Endothelial cell of umbilical vein (primary cell): ENCODE measurements around the gene PHF12. TPM values are rescaled to one million over a fixed set of nuclear protein-coding genes. Genes with fewer than 3 reads are reported as not detected.

ENCODE experiments used
- BruUV-seq: library from RNA; stranded (reverse); fragments of 400-500 nt; replicated peaks from 2 replicates; lab custom pipeline; 2021; lab: Mats Ljungman, UMichigan
- CTCF ChIA-PET: fragments of 300-600, 350-600 bp; sonication (Branson Sonifier 250); formaldehyde crosslinking; loops from one replicate; lab custom pipeline; 2021; ENCODE audit warnings: antibody characterized with exemption, inconsistent platforms; lab: Charles Lee
- POLR2A ChIA-PET: fragments of 300-600, 350-600 bp; sonication (Branson Sonifier 250); formaldehyde crosslinking; loops from one replicate; lab custom pipeline; 2021; ENCODE audit warnings: antibody characterized with exemption, inconsistent platforms; lab: Charles Lee
- DNase-seq: peaks from one replicate; pipeline ENCODE4 v3.0.0-alpha.2; 2011; ENCODE audit warnings: low read depth, low spot score
- FAIRE-seq: peaks from 2 replicates; lab custom pipeline; 2011; peaks lifted over from hg19 to GRCh38; lab: Jason Lieb, UNC
- H2AFZ ChIP-seq: 2 replicates; pipeline ENCODE4 v1.6.0; 2012; ENCODE audit warnings: low read depth, low read length, control low read depth, inconsistent platforms
- H3K27ac ChIP-seq: 2 replicates; pipeline ENCODE4 v1.5.1; 2011; ENCODE audit warnings: low read depth, mild to moderate bottlenecking, control low read depth, low read length, moderate library complexity; ENCODE audit not compliant: insufficient read depth
- H3K27me3 ChIP-seq, 2 experiments: 2 replicates each; pipeline versions ENCODE4 v1.6.0 to v1.6.1; 2011; ENCODE audit warnings: low read length in 2 of 2, mixed read lengths in 1 of 2; ENCODE audit not compliant: control insufficient read depth in 2 of 2, insufficient read depth in 2 of 2
- H3K36me3 ChIP-seq, 2 experiments: 2 replicates in 1 of 2; 3 replicates in 1 of 2; pipeline ENCODE4 v1.5.1; 2011; ENCODE audit warnings: low read length in 2 of 2, mild to moderate bottlenecking in 1 of 2, moderate library complexity in 1 of 2; ENCODE audit not compliant: control insufficient read depth in 2 of 2, insufficient read depth in 2 of 2; ENCODE audit errors: extremely low read depth in 1 of 2
- H3K4me1 ChIP-seq: 3 replicates; pipeline ENCODE4 v1.5.1; 2011; ENCODE audit warnings: mild to moderate bottlenecking, low read length; ENCODE audit not compliant: control insufficient read depth, insufficient read depth; ENCODE audit errors: extremely low read depth
- H3K4me2 ChIP-seq: 2 replicates; pipeline ENCODE4 v1.6.1; 2011; ENCODE audit warnings: low read length, control low read depth, mixed read lengths; ENCODE audit not compliant: insufficient read depth
- H3K4me3 ChIP-seq, 3 experiments: fragments of 200-600 bp in 1 of 3; sonication (generic), shearing (Covaris generic) in 1 of 3; replicated peaks in 1 of 3; 2 replicates each; pipeline ENCODE4 v1.5.1; 2011 to 2016; ENCODE audit warnings: control low read depth in 3 of 3, low read length in 3 of 3, mild to moderate bottlenecking in 2 of 3, inconsistent platforms in 1 of 3, low read depth in 1 of 3, moderate library complexity in 1 of 3; ENCODE audit not compliant: insufficient read depth in 1 of 3
- H3K79me2 ChIP-seq: 2 replicates; pipeline ENCODE4 v1.6.0; 2012; ENCODE audit warnings: low read length, inconsistent platforms; ENCODE audit not compliant: control insufficient read depth, insufficient read depth
- H3K9ac ChIP-seq: replicated peaks from 2 replicates; pipeline ENCODE3; 2011; ENCODE audit warnings: low read length, control low read depth; ENCODE audit not compliant: insufficient read depth; ENCODE audit errors: extremely low read depth
- H3K9me1 ChIP-seq: replicated peaks from 3 replicates; pipeline ENCODE4 v1.6.0; 2011; ENCODE audit warnings: mild to moderate bottlenecking, low read length; ENCODE audit not compliant: control insufficient read depth, insufficient read depth; ENCODE audit errors: extremely low read depth
- H3K9me3 ChIP-seq: replicated peaks from 2 replicates; pipeline ENCODE4 v1.5.1; 2012; ENCODE audit warnings: low read length, inconsistent platforms; ENCODE audit not compliant: control insufficient read depth, insufficient read depth
- H4K20me1 ChIP-seq: replicated peaks from 2 replicates; pipeline ENCODE3; 2011; ENCODE audit warnings: mild to moderate bottlenecking, low read length; ENCODE audit not compliant: control insufficient read depth, insufficient read depth; ENCODE audit errors: extremely low read depth
- EZH2 ChIP-seq: IDR thresholded peaks from 2 replicates; pipeline ENCODE4 v1.6.1; 2012; ENCODE audit warnings: borderline replicate concordance, low read depth, mild to moderate bottlenecking, moderate library complexity, low read length, inconsistent platforms; ENCODE audit not compliant: severe bottlenecking
- FOS ChIP-seq: IDR thresholded peaks from 2 replicates; pipeline ENCODE4 v1.6.1; 2011; ENCODE audit warnings: mild to moderate bottlenecking, low read length, moderate library complexity, borderline replicate concordance; ENCODE audit not compliant: insufficient read depth
- GATA2 ChIP-seq: IDR thresholded peaks from 2 replicates; pipeline ENCODE4 v1.7.0; 2011; ENCODE audit warnings: low read depth, mild to moderate bottlenecking, moderate library complexity, mixed read lengths, low read length; ENCODE audit not compliant: insufficient read length, insufficient read depth
- JUN ChIP-seq: IDR thresholded peaks from 2 replicates; pipeline ENCODE4 v1.6.1; 2011; ENCODE audit warnings: borderline replicate concordance, low read depth; ENCODE audit not compliant: insufficient read length, insufficient read depth
- MAX ChIP-seq: IDR thresholded peaks from 2 replicates; pipeline ENCODE4 v1.6.1; 2011; ENCODE audit not compliant: insufficient read depth, insufficient read length
- MYC ChIP-seq: IDR thresholded peaks from one replicate; pipeline ENCODE4 v1.6.1; 2011; ENCODE audit warnings: mild to moderate bottlenecking, low read depth, low read length
- POLR2A ChIP-seq: IDR thresholded peaks from 2 replicates; pipeline ENCODE4 v1.6.1; 2012; ENCODE audit warnings: low read depth, mild to moderate bottlenecking, control low read depth, low read length
- POLR2AphosphoS5 ChIP-seq: IDR thresholded peaks from 2 replicates; pipeline ENCODE4 v1.6.1; 2012; ENCODE audit warnings: low read depth, mild to moderate bottlenecking, control low read depth, low read length, moderate library complexity; ENCODE audit not compliant: insufficient read depth
- dilution Hi-C: fragments of 300-500 bp; cut with MboI; formaldehyde crosslinking; loops from one replicate; pipeline ENCODE4 v1.15.0; 2019; ENCODE audit warnings: low sequenced_read_pairs; ENCODE audit not compliant: extremely low pct_ligation_motif_present
- intact Hi-C: fragments of 100-400 bp; cut with micrococcal nuclease; formaldehyde crosslinking; loops from one replicate; pipeline ENCODE4 v1.10.0; 2022
- polyA plus RNA-seq, 4 experiments: library from polyadenylated mRNA; depleted of rRNA in 3 of 4; stranded (reverse) in 3 of 4; unstranded in 1 of 4; fragments of >200 nt; gene quantifications; 2 replicates each; pipeline versions ENCODE4 v1.2.1 to v1.2.3, GENCODE V29; 2011 to 2012; ENCODE audit warnings: missing spikeins in 1 of 4
- total RNA-seq: library from RNA; stranded (reverse); gene quantifications from 2 replicates; pipeline ENCODE4 v1.2.3, GENCODE V29; 2021
- TF ChIP-seq, protein P1 (sequence below), 2 donors: IDR thresholded peaks; 1 replicate in 1 of 2; 2 replicates in 1 of 2; pipeline ENCODE4 v1.5.1; 2011; ENCODE audit warnings: low read length in 2 of 2, mild to moderate bottlenecking in 2 of 2, moderate library complexity in 2 of 2, control low read depth in 1 of 2, inconsistent platforms in 1 of 2, low read depth in 1 of 2; ENCODE audit not compliant: insufficient read depth in 1 of 2; ENCODE audit errors: extremely low read depth in 1 of 2

Gene PHF12
- total and polyA plus RNA-seq, 2 donors (not counting 3 experiments of a cell fraction or from before 2014, with no cell fraction given) = 26.6 to 44.2 TPM

GRCh38 chr17:28928061-28928460, 23.3 kb downstream of the PHF12 start:
- Histone ChIP-seq H2AFZ (no peak overlapping the region), H3K9ac (no peak overlapping the region), H3K36me3 (peaks cover 0 to 7% of the 10 kb centered on the region in 2 experiments), H3K4me3 (no peak overlapping the region), H3K4me2 (no peak overlapping the region), H3K79me2 (peaks cover 42% of the 10 kb centered on the region), H3K4me1 (peaks cover 22% of the 10 kb centered on the region), H3K9me1 (no peaks in the 10 kb centered on the region), H3K9me3 (no peaks in the 10 kb centered on the region), H4K20me1 (peaks cover 2% of the 10 kb centered on the region), H3K27ac (no peak overlapping the region), H3K27me3 (no peaks in the 10 kb centered on the region)
- DNase-seq = no peak
- POLR2A ChIA-PET = no interaction called here
- no peak for FAIRE-seq
- dilution Hi-C loops (no loop called here), intact Hi-C loops (no loop called here)
- CTCF ChIA-PET = interaction anchor here (1.1 to 5.3 kb wide), 3 partner anchors 12 to 196 kb away, joined by 3 to 28 read pairs (median 16); no protein-coding TSS in a partner anchor
- TF ChIP-seq MAX (no peak), FOS (peak; percentile 43)
- no TSS peak for BruUV-seq

DNA sequence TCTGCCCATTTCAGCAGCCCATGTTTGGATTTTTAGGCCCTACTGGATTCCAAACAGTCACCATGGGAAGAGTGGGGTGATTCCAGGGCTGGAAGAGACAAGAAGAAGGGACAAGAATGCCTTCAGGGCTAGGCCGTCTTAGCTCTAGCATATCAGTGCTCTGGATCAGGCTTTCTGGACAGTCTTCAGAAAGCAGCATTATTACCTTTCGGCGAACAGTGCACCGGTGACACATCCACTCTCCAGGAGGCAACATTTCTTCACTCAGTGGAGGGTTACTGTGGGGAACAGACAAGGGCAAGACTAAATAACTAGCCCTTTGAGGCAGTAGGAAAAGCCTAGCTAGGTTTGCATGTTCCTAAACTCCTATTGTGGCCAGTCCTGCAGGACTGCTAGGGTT, 24.5 kb downstream of the PHF12 start:
- no peak overlapping the region for H3K4me2 ChIP-seq
- H2AFZ ChIP-seq = no peak overlapping the region
- FAIRE-seq = no peak
- no peaks in the 10 kb centered on the region for H3K9me3 ChIP-seq
- peak overlapping the region; percentile 89 for H3K27ac ChIP-seq
- intact Hi-C loops (loop anchor here (1.0 kb wide), 1 partner anchor 23 kb away; no protein-coding TSS in a partner anchor), dilution Hi-C loops (no loop called here)
- peaks cover 37% of the 10 kb centered on the region for H3K79me2 ChIP-seq
- no peak for TF ChIP-seq MAX
- TF ChIP-seq, protein P1, sequence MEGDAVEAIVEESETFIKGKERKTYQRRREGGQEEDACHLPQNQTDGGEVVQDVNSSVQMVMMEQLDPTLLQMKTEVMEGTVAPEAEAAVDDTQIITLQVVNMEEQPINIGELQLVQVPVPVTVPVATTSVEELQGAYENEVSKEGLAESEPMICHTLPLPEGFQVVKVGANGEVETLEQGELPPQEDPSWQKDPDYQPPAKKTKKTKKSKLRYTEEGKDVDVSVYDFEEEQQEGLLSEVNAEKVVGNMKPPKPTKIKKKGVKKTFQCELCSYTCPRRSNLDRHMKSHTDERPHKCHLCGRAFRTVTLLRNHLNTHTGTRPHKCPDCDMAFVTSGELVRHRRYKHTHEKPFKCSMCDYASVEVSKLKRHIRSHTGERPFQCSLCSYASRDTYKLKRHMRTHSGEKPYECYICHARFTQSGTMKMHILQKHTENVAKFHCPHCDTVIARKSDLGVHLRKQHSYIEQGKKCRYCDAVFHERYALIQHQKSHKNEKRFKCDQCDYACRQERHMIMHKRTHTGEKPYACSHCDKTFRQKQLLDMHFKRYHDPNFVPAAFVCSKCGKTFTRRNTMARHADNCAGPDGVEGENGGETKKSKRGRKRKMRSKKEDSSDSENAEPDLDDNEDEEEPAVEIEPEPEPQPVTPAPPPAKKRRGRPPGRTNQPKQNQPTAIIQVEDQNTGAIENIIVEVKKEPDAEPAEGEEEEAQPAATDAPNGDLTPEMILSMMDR (IDR thresholded peaks at IDR 0.05; ENCODE audit: extremely low read depth in 1 of 2, insufficient read depth in 1 of 2, low read depth in 1 of 2, low read length in 2 of 2) = no peak
- TF ChIP-seq FOS = no peak
- TF ChIP-seq POLR2A = no peak
- TF ChIP-seq EZH2 = no peak
- TF ChIP-seq JUN = no peak
- no peak for TF ChIP-seq POLR2AphosphoS5
- TF ChIP-seq MYC = no peak
- no peak for TF ChIP-seq GATA2
- ChIA-PET POLR2A (interaction anchor here (0.6 kb wide), 2 partner anchors 80 to 195 kb away, joined by 3 read pairs; no protein-coding TSS in a partner anchor), CTCF (interaction anchor here (0.6 to 5.3 kb wide), 10 partner anchors 10 to 200 kb away, joined by 3 to 28 read pairs (median 10); no protein-coding TSS in a partner anchor)
- no peak for DNase-seq
- no peak overlapping the region for H3K4me3 ChIP-seq
- peaks cover 0 to 7% of the 10 kb centered on the region in 2 experiments for H3K36me3 ChIP-seq
- peaks cover 2% of the 10 kb centered on the region for H4K20me1 ChIP-seq
- no peaks in the 10 kb centered on the region for H3K9me1 ChIP-seq
- no peak overlapping the region for H3K9ac ChIP-seq
- peaks cover 22% of the 10 kb centered on the region for H3K4me1 ChIP-seq
- no peaks in the 10 kb centered on the region for H3K27me3 ChIP-seq
- no TSS peak for BruUV-seq
